Neuronal stem cell (in vitro differentiated cells): Measurements from ENCODE around the gene BRI3BP.

ENCODE experiments used
- DNase-seq: peaks from one replicate; pipeline ENCODE4 v3.0.0-alpha.2; 2013; ENCODE audit warnings: low spot score
- H2AFZ ChIP-seq: one replicate; pipeline ENCODE4 v1.6.1; 2013; ENCODE audit warnings: mild to moderate bottlenecking, low read length, inconsistent platforms
- H2AK5ac ChIP-seq: 2 replicates; pipeline ENCODE4 v1.6.1; 2013; ENCODE audit warnings: low read depth, mild to moderate bottlenecking, inconsistent platforms, low read length, moderate library complexity, mixed read lengths
- H2BK120ac ChIP-seq: 2 replicates; pipeline ENCODE4 v1.6.1; 2013; ENCODE audit warnings: low read depth, mild to moderate bottlenecking, inconsistent platforms, low read length, moderate library complexity, mixed read lengths
- H2BK12ac ChIP-seq: one replicate; pipeline ENCODE4 v1.6.1; 2013; ENCODE audit warnings: low read length, inconsistent platforms
- H2BK15ac ChIP-seq: 2 replicates; pipeline ENCODE4 v1.6.1; 2013; ENCODE audit warnings: mild to moderate bottlenecking, low read length, inconsistent platforms, mixed read lengths
- H2BK5ac ChIP-seq: one replicate; pipeline ENCODE4 v1.6.1; 2013; ENCODE audit warnings: inconsistent platforms, mild to moderate bottlenecking, low read length, moderate library complexity
- H3K14ac ChIP-seq: one replicate; pipeline ENCODE4 v1.6.1; 2013; ENCODE audit warnings: low read length, inconsistent platforms
- H3K18ac ChIP-seq: 2 replicates; pipeline ENCODE4 v1.6.1; 2013; ENCODE audit warnings: low read length, inconsistent platforms
- H3K23ac ChIP-seq: 2 replicates; pipeline ENCODE4 v1.6.1; 2013; ENCODE audit warnings: low read depth, mild to moderate bottlenecking, mixed read lengths, low read length, inconsistent platforms; ENCODE audit not compliant: poor library complexity
- H3K27ac ChIP-seq: replicated peaks from 3 replicates; pipeline ENCODE4 v1.5.1; 2013; ENCODE audit warnings: low read length, inconsistent platforms
- H3K27me3 ChIP-seq, 3 experiments: 2 replicates each; pipeline ENCODE4 v1.6.1; 2013; ENCODE audit warnings: low read length in 3 of 3, mild to moderate bottlenecking in 2 of 3, inconsistent platforms in 1 of 3, low read depth in 1 of 3, mixed read lengths in 1 of 3, moderate library complexity in 1 of 3; ENCODE audit not compliant: control insufficient read depth in 3 of 3, insufficient read depth in 3 of 3
- H3K36me3 ChIP-seq, 2 donors: replicated peaks in 1 of 2; 2 replicates each; pipeline ENCODE4 v1.6.1; 2013; ENCODE audit warnings: low read length in 2 of 2; ENCODE audit not compliant: control insufficient read depth in 2 of 2, insufficient read depth in 2 of 2
- H3K4ac ChIP-seq: 2 replicates; pipeline ENCODE4 v1.6.1; 2013; ENCODE audit warnings: inconsistent platforms, mild to moderate bottlenecking, low read length, moderate library complexity
- H3K4me1 ChIP-seq, 2 donors: 1 replicate in 1 of 2; 2 replicates in 1 of 2; pipeline ENCODE4 v1.6.1; 2013; ENCODE audit warnings: low read length in 2 of 2, low read depth in 1 of 2; ENCODE audit not compliant: control insufficient read depth in 2 of 2, insufficient read depth in 1 of 2
- H3K4me2 ChIP-seq: one replicate; pipeline ENCODE4 v1.6.1; 2013; ENCODE audit warnings: mild to moderate bottlenecking, low read length, inconsistent platforms; ENCODE audit not compliant: insufficient read depth, poor library complexity, severe bottlenecking
- H3K4me3 ChIP-seq, 2 donors: 2 replicates each; pipeline ENCODE4 v1.5.1; 2013; ENCODE audit warnings: low read length in 2 of 2, mild to moderate bottlenecking in 2 of 2, inconsistent platforms in 1 of 2, moderate library complexity in 1 of 2
- H3K79me1 ChIP-seq: one replicate; pipeline ENCODE4 v1.6.1; 2013; ENCODE audit warnings: low read depth, mild to moderate bottlenecking, inconsistent platforms, low read length, moderate library complexity
- H3K9ac ChIP-seq: one replicate; pipeline ENCODE4 v1.6.1; 2013; ENCODE audit warnings: mild to moderate bottlenecking, low read depth, low read length, inconsistent platforms; ENCODE audit not compliant: poor library complexity
- H3K9me3 ChIP-seq, 2 donors: replicated peaks in 1 of 2; 2 replicates each; pipeline versions ENCODE3 to v1.6.1; 2013; ENCODE audit warnings: low read length in 2 of 2, mild to moderate bottlenecking in 2 of 2, inconsistent platforms in 1 of 2, low read depth in 1 of 2, mixed read lengths in 1 of 2, moderate library complexity in 1 of 2; ENCODE audit not compliant: control insufficient read depth in 2 of 2, insufficient read depth in 1 of 2
- H4K8ac ChIP-seq: one replicate; pipeline ENCODE4 v1.6.1; 2013; ENCODE audit warnings: low read depth, mild to moderate bottlenecking, inconsistent platforms, low read length, moderate library complexity
- H4K91ac ChIP-seq: one replicate; pipeline ENCODE4 v1.6.1; 2013; ENCODE audit warnings: low read length, low read depth, mild to moderate bottlenecking, inconsistent platforms; ENCODE audit not compliant: poor library complexity
- WGBS, 2 donors: extraction: QIAGEN DNeasy Blood & Tissue Kit; methylation state at CpG; one replicate each; pipeline ENCODE4 v1.1.7; 2013; ENCODE audit warnings: missing lambda C conversion rate in 2 of 2, mixed read lengths in 1 of 2; ENCODE audit not compliant: insufficient read length in 2 of 2, insufficient replicate concordance in 1 of 2; ENCODE audit errors: extremely low coverage in 2 of 2; 5-methylcytosine and 5-hydroxymethylcytosine counted together

Gene BRI3BP

DNA sequence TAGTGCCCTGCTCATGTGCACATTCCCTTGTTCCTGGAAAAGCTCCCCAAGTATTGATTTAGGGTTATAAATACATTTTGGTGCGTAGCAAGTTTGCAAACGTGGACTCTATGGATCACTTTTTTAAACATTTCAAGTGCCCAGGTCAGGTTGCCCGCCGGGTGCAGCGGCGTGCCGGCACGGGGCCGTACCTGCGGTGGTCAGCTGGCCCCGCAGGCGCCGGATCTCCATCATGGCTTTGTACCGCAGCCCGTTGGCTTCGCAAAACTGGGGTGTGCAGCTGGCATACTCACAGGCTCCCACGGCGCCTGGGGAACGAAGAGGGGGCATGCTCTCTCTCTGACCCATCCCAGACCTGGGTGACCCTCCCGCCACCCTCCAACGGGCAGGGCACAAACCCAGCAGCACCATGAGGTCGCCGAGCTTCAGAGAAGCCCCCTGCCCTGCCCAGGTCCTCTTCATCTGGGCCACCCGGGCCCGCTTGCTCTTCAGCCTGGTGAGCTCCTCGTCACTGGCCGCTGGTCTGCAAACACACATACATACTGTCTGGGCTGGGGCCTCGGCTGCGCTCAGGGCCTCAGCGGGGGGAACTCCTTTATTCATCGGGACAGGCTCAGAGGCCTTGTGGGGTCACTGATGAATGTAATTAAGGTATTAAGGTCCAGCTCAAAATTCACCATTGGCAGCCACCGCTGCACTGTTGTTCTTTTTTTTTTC lies 39.6 kb upstream of the BRI3BP start:
- H3K79me1 ChIP-seq, result peaks cover 3% of the 10 kb centered on the region
- no peaks in the 10 kb centered on the region for H3K4me1 ChIP-seq
- no peak overlapping the region for H2AFZ ChIP-seq
- H3K36me3 ChIP-seq, result peaks cover 28 to 85% of the 10 kb centered on the region in 2 donors
- no CpG with 5 or more reads among the region's 32 CpGs for WGBS, 2 donors
- H2AK5ac ChIP-seq, result no peak overlapping the region
- no peak overlapping the region for H3K9ac ChIP-seq
- H2BK120ac ChIP-seq, result no peak overlapping the region
- no peaks in the 10 kb centered on the region for H3K27me3 ChIP-seq
- H3K4ac ChIP-seq, result no peak overlapping the region
- H3K18ac ChIP-seq, result no peak overlapping the region
- no peak overlapping the region for H3K27ac ChIP-seq
- H4K8ac ChIP-seq, result no peak overlapping the region
- no peak overlapping the region for H3K4me2 ChIP-seq
- no peak overlapping the region for H2BK5ac ChIP-seq
- no peak overlapping the region for H3K4me3 ChIP-seq
- H3K9me3 ChIP-seq, result peaks cover 0 to 2% of the 10 kb centered on the region in 2 donors
- no peak overlapping the region for H3K14ac ChIP-seq
- no peak overlapping the region for H2BK15ac ChIP-seq
- H4K91ac ChIP-seq, result no peak overlapping the region
- no peak for DNase-seq
- H2BK12ac ChIP-seq, result no peak overlapping the region
- H3K23ac ChIP-seq, result no peak overlapping the region

DNA sequence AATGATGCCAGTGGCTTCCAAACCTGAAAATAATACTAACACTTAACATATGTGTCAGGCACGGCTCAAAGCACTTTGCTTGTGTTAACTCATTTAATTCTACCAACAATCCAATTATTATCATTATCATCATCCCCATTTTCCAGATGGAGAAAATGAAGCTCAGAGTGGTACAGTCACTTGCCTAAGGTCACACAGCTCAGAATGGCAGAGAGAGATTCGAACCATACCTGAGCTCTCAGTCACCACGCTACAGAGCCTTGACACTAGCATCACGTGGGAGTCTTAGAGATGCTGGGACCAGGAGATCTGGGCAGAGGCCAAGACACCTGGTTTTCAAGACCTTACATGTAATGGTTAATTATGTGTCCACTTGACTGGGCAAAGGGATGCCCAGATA lies 38.7 kb upstream of the BRI3BP start:
- no peak overlapping the region for H3K4ac ChIP-seq
- no CpG with 5 or more reads among the region's 4 CpGs for WGBS, 2 donors
- H4K8ac ChIP-seq, result no peak overlapping the region

DNA sequence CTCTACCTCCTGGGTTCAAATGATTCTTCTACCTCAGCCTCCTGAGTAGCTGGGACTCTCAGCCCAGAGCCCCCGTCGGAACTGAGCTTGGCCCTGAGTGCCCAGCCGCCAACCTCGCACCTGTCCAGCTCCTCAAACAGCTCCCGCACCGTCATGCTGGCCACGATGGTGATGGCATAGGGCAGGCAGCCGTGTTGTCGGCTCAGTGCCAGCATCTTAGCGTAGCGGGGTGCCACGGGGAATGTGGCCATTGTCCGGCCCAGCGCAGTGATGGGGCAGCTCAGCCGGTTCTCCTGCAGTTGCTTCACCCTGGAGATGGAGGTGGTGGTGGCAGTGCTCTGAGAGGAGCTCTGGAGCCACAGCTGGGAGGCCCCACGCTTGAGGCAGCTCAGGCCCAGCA lies 36.9 kb upstream of the BRI3BP start:
- H3K9me3 ChIP-seq, result peaks cover 0 to 2% of the 10 kb centered on the region in 2 donors
- no peak overlapping the region for H3K27ac ChIP-seq
- no peak overlapping the region for H4K91ac ChIP-seq
- no peak overlapping the region for H2BK15ac ChIP-seq
- H3K14ac ChIP-seq, result peak overlapping the region; percentile 31
- no peaks in the 10 kb centered on the region for H3K4me1 ChIP-seq
- no peak for DNase-seq
- no peak overlapping the region for H2BK5ac ChIP-seq
- no CpG with 5 or more reads among the region's 16 CpGs for WGBS, 2 donors
- no peak overlapping the region for H2BK120ac ChIP-seq
- peak overlapping the region; percentile 65 for H4K8ac ChIP-seq
- H3K4me3 ChIP-seq, result no peak overlapping the region
- H3K27me3 ChIP-seq, result no peaks in the 10 kb centered on the region
- H3K18ac ChIP-seq, result peak overlapping the region; percentile 27
- H3K9ac ChIP-seq, result peak overlapping the region; percentile 70
- peaks cover 28 to 83% of the 10 kb centered on the region in 2 donors for H3K36me3 ChIP-seq
- H3K4ac ChIP-seq, result no peak overlapping the region
- H3K79me1 ChIP-seq, result no peaks in the 10 kb centered on the region
- H3K4me2 ChIP-seq, result no peak overlapping the region
- no peak overlapping the region for H2AFZ ChIP-seq
- H2BK12ac ChIP-seq, result no peak overlapping the region
- H2AK5ac ChIP-seq, result no peak overlapping the region
- H3K23ac ChIP-seq, result no peak overlapping the region

More for the DNA sequence above, 38.7 kb upstream of the BRI3BP start:
- Histone ChIP-seq H3K4me2 (no peak overlapping the region), H2BK12ac (no peak overlapping the region), H3K23ac (no peak overlapping the region), H3K4me3 (no peak overlapping the region), H2AK5ac (no peak overlapping the region), H3K79me1 (no peaks in the 10 kb centered on the region), H3K4me1 (no peaks in the 10 kb centered on the region), H2AFZ (no peak overlapping the region), H2BK5ac (no peak overlapping the region), H2BK120ac (no peak overlapping the region), H3K14ac (no peak overlapping the region), H3K27me3 (no peaks in the 10 kb centered on the region), H3K18ac (no peak overlapping the region), H2BK15ac (no peak overlapping the region), H4K91ac (no peak overlapping the region), H3K27ac (no peak overlapping the region), H3K36me3 (peaks cover 21 to 84% of the 10 kb centered on the region in 2 donors), H3K9me3 (peaks cover 0 to 2% of the 10 kb centered on the region in 2 donors), H3K9ac (no peak overlapping the region)
- DNase-seq, result no peak

- Histone ChIP-seq H3K18ac (no peak overlapping the region), H3K14ac (no peak overlapping the region), H2AFZ (no peak overlapping the region), H3K4ac (no peak overlapping the region), H3K9me3 (no peaks in the 10 kb centered on the region), H3K9ac (peak overlapping the region; percentile 60), H3K23ac (no peak overlapping the region), H3K4me3 (peak overlapping the region in 1 of 2 donors; percentile 55), H2BK5ac (no peak overlapping the region), H2BK15ac (no peak overlapping the region), H4K8ac (no peak overlapping the region), H2BK120ac (no peak overlapping the region), H2BK12ac (no peak overlapping the region), H3K36me3 (peaks cover 38 to 84% of the 10 kb centered on the region in 2 donors), H3K4me1 (no peaks in the 10 kb centered on the region), H3K27me3 (no peaks in the 10 kb centered on the region), H3K27ac (no peak overlapping the region), H4K91ac (no peak overlapping the region), H2AK5ac (no peak overlapping the region), H3K4me2 (no peak overlapping the region), H3K79me1 (no peaks in the 10 kb centered on the region)
- no peak for DNase-seq
- no CpG with 5 or more reads among the region's 29 CpGs for WGBS, 2 donors
Measured at GRCh38 chr12:124961055-124961454, 32.4 kb upstream of the BRI3BP start.
